DND-41 (cell line): Measurements from ENCODE around the gene ZNF473.

Source experiments
- CTCF ChIP-seq: IDR thresholded peaks from 2 replicates; pipeline ENCODE4 v1.5.1; 2012; ENCODE audit warnings: borderline replicate concordance, low read length, moderate library complexity, mild to moderate bottlenecking; ENCODE audit not compliant: poor library complexity, severe bottlenecking; ENCODE audit errors: extremely low read depth
- EZH2 ChIP-seq: IDR thresholded peaks from 3 replicates; pipeline ENCODE4 v1.6.1; 2012; ENCODE audit warnings: borderline replicate concordance, low read depth, mild to moderate bottlenecking, moderate library complexity, low read length, inconsistent platforms; ENCODE audit not compliant: severe bottlenecking

- no peak for TF ChIP-seq CTCF
- no peak for TF ChIP-seq EZH2
Observed at GRCh38 chr19:50058425-50058824, 32.6 kb downstream of the ZNF473 start.
